ENCODE results near the gene ATG9B. TPM values are rescaled to one million over a fixed set of nuclear protein-coding genes. Genes with fewer than 3 reads are reported as not detected.

The ATG9B gene
- total and polyA plus RNA-seq, 9 of the 15 experiments (the other 6 are each of a cell fraction or from before 2014, with no cell fraction given), result 0.29 to 8.0 (median 2.1) TPM

DNA sequence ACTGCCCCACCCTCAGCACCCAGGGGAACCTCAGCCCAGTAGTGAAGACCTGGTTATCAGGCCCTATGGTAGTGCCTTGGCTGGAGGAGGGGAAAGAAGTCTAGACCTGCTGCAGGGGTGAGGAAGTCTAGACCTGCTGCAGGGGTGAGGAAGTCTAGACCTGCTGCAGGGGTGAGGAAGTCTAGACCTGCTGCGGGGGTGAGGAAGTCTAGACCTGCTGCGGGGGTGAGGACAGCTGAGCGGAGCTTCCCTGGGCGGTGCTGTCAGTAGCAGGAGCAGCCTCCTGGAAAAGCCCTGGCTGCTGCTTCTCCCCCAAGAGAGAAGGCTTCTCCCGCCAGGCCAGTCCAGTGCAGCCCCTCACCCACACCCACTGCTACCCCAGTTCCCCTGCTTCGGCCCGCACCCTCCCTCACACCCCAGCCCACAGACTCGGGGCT lies 27.2 kb downstream of the ATG9B start (continued):
- TF ChIP-seq, protein P1, sequence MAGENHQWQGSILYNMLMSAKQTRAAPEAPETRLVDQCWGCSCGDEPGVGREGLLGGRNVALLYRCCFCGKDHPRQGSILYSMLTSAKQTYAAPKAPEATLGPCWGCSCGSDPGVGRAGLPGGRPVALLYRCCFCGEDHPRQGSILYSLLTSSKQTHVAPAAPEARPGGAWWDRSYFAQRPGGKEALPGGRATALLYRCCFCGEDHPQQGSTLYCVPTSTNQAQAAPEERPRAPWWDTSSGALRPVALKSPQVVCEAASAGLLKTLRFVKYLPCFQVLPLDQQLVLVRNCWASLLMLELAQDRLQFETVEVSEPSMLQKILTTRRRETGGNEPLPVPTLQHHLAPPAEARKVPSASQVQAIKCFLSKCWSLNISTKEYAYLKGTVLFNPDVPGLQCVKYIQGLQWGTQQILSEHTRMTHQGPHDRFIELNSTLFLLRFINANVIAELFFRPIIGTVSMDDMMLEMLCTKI (IDR thresholded peaks at IDR 0.05; ENCODE audit: partially characterized antibody), result no peak
- TF ChIP-seq EZH2 (IDR thresholded peaks at IDR 0.05; ENCODE audit: borderline replicate concordance, low read depth, low read length) (no peak), KDM1A (IDR thresholded peaks at IDR 0.05) (peak in 1 of 2 experiments; percentile 68; a peak in 2 of 4 replicates), CTBP1 (IDR thresholded peaks at IDR 0.05; ENCODE audit: borderline replicate concordance) (peak; percentile 9; the same call in 1 of the 2 replicates), CBX2 (IDR thresholded peaks at IDR 0.05; ENCODE audit: insufficient read depth, low read length, poor library complexity, severe bottlenecking) (no peak), RBBP5 (IDR thresholded peaks at IDR 0.05; ENCODE audit: borderline replicate concordance, insufficient read depth, low read length, poor library complexity, severe bottlenecking) (peak; percentile 42), CBX1 (IDR thresholded peaks at IDR 0.05; ENCODE audit: low read depth) (no peak), ARID1B (IDR thresholded peaks at IDR 0.05) (peak; percentile 46; the same call in 1 of the 2 replicates), ZNF644 (tag; IDR thresholded peaks at IDR 0.05; ENCODE audit: low read depth) (no peak), HSF4 (CRISPR knock-in tag; IDR thresholded peaks at IDR 0.05; ENCODE audit: borderline replicate concordance) (no peak), TRIM24 (IDR thresholded peaks at IDR 0.05) (0 out of 4 replicates have a peak, but pooled peaks of 1 of the 2 experiments have one; percentile 14), HEY1 (CRISPR knock-in tag; IDR thresholded peaks at IDR 0.05; ENCODE audit: borderline replicate concordance) (no peak), TCF7 (IDR thresholded peaks at IDR 0.05; ENCODE audit: borderline replicate concordance) (0 out of 2 replicates have a peak, but pooled peaks have one; percentile 29), NCOA2 (IDR thresholded peaks at IDR 0.05; ENCODE audit: partially characterized antibody in 2 of 2) (no peak), ARHGAP35 (IDR thresholded peaks at IDR 0.05; ENCODE audit: partially characterized antibody) (no peak), ZNF507 (tag; conservative IDR thresholded peaks at IDR 0.05) (no peak)
- TF ChIP-seq, protein P2, sequence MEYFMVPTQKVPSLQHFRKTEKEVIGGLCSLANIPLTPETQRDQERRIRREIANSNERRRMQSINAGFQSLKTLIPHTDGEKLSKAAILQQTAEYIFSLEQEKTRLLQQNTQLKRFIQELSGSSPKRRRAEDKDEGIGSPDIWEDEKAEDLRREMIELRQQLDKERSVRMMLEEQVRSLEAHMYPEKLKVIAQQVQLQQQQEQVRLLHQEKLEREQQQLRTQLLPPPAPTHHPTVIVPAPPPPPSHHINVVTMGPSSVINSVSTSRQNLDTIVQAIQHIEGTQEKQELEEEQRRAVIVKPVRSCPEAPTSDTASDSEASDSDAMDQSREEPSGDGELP (CRISPR knock-in tag; IDR thresholded peaks at IDR 0.05; ENCODE audit: borderline replicate concordance), result peak; percentile 83
- TF ChIP-seq, protein P3, sequence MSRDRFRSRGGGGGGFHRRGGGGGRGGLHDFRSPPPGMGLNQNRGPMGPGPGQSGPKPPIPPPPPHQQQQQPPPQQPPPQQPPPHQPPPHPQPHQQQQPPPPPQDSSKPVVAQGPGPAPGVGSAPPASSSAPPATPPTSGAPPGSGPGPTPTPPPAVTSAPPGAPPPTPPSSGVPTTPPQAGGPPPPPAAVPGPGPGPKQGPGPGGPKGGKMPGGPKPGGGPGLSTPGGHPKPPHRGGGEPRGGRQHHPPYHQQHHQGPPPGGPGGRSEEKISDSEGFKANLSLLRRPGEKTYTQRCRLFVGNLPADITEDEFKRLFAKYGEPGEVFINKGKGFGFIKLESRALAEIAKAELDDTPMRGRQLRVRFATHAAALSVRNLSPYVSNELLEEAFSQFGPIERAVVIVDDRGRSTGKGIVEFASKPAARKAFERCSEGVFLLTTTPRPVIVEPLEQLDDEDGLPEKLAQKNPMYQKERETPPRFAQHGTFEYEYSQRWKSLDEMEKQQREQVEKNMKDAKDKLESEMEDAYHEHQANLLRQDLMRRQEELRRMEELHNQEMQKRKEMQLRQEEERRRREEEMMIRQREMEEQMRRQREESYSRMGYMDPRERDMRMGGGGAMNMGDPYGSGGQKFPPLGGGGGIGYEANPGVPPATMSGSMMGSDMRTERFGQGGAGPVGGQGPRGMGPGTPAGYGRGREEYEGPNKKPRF (IDR thresholded peaks at IDR 0.05; ENCODE audit: low read depth, low read length), result no peak
- TF ChIP-seq, protein P4, sequence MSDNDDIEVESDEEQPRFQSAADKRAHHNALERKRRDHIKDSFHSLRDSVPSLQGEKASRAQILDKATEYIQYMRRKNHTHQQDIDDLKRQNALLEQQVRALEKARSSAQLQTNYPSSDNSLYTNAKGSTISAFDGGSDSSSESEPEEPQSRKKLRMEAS (CRISPR knock-in tag; IDR thresholded peaks at IDR 0.05), result no peak
- TF ChIP-seq, protein P5, sequence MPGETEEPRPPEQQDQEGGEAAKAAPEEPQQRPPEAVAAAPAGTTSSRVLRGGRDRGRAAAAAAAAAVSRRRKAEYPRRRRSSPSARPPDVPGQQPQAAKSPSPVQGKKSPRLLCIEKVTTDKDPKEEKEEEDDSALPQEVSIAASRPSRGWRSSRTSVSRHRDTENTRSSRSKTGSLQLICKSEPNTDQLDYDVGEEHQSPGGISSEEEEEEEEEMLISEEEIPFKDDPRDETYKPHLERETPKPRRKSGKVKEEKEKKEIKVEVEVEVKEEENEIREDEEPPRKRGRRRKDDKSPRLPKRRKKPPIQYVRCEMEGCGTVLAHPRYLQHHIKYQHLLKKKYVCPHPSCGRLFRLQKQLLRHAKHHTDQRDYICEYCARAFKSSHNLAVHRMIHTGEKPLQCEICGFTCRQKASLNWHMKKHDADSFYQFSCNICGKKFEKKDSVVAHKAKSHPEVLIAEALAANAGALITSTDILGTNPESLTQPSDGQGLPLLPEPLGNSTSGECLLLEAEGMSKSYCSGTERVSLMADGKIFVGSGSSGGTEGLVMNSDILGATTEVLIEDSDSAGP (CRISPR knock-in tag; IDR thresholded peaks at IDR 0.05), result no peak
- TF ChIP-seq, protein P6, sequence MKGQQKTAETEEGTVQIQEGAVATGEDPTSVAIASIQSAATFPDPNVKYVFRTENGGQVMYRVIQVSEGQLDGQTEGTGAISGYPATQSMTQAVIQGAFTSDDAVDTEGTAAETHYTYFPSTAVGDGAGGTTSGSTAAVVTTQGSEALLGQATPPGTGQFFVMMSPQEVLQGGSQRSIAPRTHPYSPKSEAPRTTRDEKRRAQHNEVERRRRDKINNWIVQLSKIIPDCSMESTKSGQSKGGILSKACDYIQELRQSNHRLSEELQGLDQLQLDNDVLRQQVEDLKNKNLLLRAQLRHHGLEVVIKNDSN (CRISPR knock-in tag; IDR thresholded peaks at IDR 0.05), result no peak
